ENCODE measurements around the gene ZNF580. TPM values are rescaled to one million over a fixed set of nuclear protein-coding genes. Genes with fewer than 3 reads are reported as not detected.

The ZNF580 gene
- total RNA-seq, 1 donor from 2014 or later: 35.8 TPM

DNA sequence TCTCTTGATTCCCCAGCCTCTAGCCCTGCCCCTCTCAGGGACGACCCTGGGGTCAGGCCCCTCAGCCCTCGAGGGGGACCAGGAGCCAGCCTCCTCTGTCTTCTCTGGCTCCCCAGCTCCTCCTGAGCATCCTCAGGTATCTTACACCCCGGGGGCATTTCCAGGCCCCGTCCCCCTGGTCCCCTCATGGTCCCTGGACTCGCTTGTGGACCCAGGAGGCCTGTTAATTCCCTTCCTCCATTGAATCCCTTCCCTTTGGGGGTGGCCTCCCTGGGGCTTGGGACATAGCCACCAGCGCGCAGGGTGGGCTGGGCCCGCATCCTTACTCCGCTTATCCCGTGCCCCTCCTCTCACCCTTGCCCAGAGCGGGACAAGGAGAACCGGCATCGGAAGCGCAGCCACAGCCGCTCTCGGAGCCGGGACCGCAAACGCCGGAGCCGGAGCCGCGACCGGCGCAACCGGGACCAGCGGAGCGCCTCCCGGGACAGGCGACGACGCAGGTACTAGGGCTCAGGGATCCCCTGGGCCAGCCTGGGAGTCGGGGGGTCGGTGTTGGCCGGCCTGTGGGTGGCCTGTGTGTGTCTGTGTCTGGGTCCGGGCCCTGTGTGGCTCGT, 18.2 kb downstream of the ZNF580 start:
- H3K9me3 ChIP-seq (ENCODE audit: insufficient read depth, low read depth, low read length): no peaks in the 10 kb centered on the region
- no peak overlapping the region for H3K4me3 ChIP-seq (ENCODE audit: insufficient read depth, low read depth, low read length)
- Mint-ChIP-seq H3K4me1 (ENCODE audit: low read depth, unreplicated experiment) (peaks cover 28% of the 10 kb centered on the region), H3K27ac (ENCODE audit: unreplicated experiment) (peak overlapping the region; percentile 20), H3K4me3 (ENCODE audit: unreplicated experiment) (peak overlapping the region; percentile 74), H3K27me3 (ENCODE audit: low read depth, unreplicated experiment) (no peaks in the 10 kb centered on the region), H3K9me3 (ENCODE audit: unreplicated experiment) (no peaks in the 10 kb centered on the region), H3K36me3 (ENCODE audit: low read depth, unreplicated experiment) (peaks cover 14% of the 10 kb centered on the region)
- no peak for FAIRE-seq
- H3K9ac ChIP-seq (ENCODE audit: low read length): no peak overlapping the region
- peaks cover 86% of the 10 kb centered on the region for H4K20me1 ChIP-seq (ENCODE audit: insufficient read depth, low read length)
- H3K27ac ChIP-seq (ENCODE audit: low read depth, low read length): no peak overlapping the region
- H3K27me3 ChIP-seq (ENCODE audit: insufficient read depth, low read length): no peaks in the 10 kb centered on the region
- H3K79me2 ChIP-seq (ENCODE audit: insufficient read depth, low read length): peaks cover 90% of the 10 kb centered on the region
- TF ChIP-seq EZH2 (IDR thresholded peaks at IDR 0.05; ENCODE audit: insufficient read depth, low read length): no peak
- TF ChIP-seq, protein P1, sequence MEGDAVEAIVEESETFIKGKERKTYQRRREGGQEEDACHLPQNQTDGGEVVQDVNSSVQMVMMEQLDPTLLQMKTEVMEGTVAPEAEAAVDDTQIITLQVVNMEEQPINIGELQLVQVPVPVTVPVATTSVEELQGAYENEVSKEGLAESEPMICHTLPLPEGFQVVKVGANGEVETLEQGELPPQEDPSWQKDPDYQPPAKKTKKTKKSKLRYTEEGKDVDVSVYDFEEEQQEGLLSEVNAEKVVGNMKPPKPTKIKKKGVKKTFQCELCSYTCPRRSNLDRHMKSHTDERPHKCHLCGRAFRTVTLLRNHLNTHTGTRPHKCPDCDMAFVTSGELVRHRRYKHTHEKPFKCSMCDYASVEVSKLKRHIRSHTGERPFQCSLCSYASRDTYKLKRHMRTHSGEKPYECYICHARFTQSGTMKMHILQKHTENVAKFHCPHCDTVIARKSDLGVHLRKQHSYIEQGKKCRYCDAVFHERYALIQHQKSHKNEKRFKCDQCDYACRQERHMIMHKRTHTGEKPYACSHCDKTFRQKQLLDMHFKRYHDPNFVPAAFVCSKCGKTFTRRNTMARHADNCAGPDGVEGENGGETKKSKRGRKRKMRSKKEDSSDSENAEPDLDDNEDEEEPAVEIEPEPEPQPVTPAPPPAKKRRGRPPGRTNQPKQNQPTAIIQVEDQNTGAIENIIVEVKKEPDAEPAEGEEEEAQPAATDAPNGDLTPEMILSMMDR (IDR thresholded peaks at IDR 0.05; ENCODE audit: insufficient read depth, low read depth, low read length): no peak
- peaks cover 16% of the 10 kb centered on the region for H3K36me3 ChIP-seq (ENCODE audit: insufficient read depth, low read length)
- peak overlapping the region; percentile 97 for H3K4me2 ChIP-seq (ENCODE audit: low read length)
- H2AFZ ChIP-seq (ENCODE audit: low read depth, low read length): no peak overlapping the region
- H3K4me1 ChIP-seq (ENCODE audit: insufficient read depth, low read length): peaks cover 26% of the 10 kb centered on the region
- DNase-seq (ENCODE audit: low read depth): no peak

DNA sequence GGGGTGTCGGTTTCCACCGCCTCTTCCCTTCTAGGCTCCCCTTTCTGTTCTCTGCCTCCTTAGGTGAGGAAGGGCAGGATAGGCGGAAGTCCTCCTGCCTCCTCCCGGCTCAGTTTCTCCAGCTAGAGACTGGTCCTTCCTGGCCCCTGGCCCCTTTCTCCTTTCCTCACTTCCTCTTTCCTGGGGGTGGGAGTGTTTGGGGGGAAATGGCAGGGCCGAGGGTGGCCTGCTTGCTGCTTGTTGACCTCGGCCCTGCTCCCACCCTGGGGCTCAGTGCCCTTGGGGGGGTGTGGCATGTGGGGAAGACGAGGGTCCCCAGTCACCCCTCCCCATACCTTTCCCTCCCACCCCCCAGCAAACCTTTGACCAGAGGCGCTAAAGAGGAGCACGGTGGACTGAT, 19.0 kb downstream of the ZNF580 start:
- H3K27me3 Mint-ChIP-seq (ENCODE audit: low read depth, unreplicated experiment): no peaks in the 10 kb centered on the region
- no peak overlapping the region for H3K4me2 ChIP-seq (ENCODE audit: low read length)
- no peaks in the 10 kb centered on the region for H3K9me3 ChIP-seq (ENCODE audit: insufficient read depth, low read depth, low read length)
- H3K4me1 Mint-ChIP-seq (ENCODE audit: low read depth, unreplicated experiment): peaks cover 28% of the 10 kb centered on the region
- H3K4me3 Mint-ChIP-seq (ENCODE audit: unreplicated experiment): peak overlapping the region; percentile 45
- FAIRE-seq (no peak), DNase-seq (ENCODE audit: low read depth) (no peak)
- no peak overlapping the region for H3K4me3 ChIP-seq (ENCODE audit: insufficient read depth, low read depth, low read length)
- no peak overlapping the region for H3K9ac ChIP-seq (ENCODE audit: low read length)
- H3K79me2 ChIP-seq (ENCODE audit: insufficient read depth, low read length): peaks cover 99% of the 10 kb centered on the region
- peaks cover 21% of the 10 kb centered on the region for H3K36me3 ChIP-seq (ENCODE audit: insufficient read depth, low read length)
- H3K27ac Mint-ChIP-seq (ENCODE audit: unreplicated experiment): no peak overlapping the region
- peaks cover 17% of the 10 kb centered on the region for H3K36me3 Mint-ChIP-seq (ENCODE audit: low read depth, unreplicated experiment)
- peaks cover 94% of the 10 kb centered on the region for H4K20me1 ChIP-seq (ENCODE audit: insufficient read depth, low read length)
- no peak overlapping the region for H2AFZ ChIP-seq (ENCODE audit: low read depth, low read length)
- no peaks in the 10 kb centered on the region for H3K27me3 ChIP-seq (ENCODE audit: insufficient read depth, low read length)
- no peak for TF ChIP-seq EZH2 (IDR thresholded peaks at IDR 0.05; ENCODE audit: insufficient read depth, low read length)
- TF ChIP-seq, protein P1 (IDR thresholded peaks at IDR 0.05; ENCODE audit: insufficient read depth, low read depth, low read length): no peak
- H3K27ac ChIP-seq (ENCODE audit: low read depth, low read length): no peak overlapping the region
- H3K9me3 Mint-ChIP-seq (ENCODE audit: unreplicated experiment): no peaks in the 10 kb centered on the region
- peaks cover 26% of the 10 kb centered on the region for H3K4me1 ChIP-seq (ENCODE audit: insufficient read depth, low read length)

DNA sequence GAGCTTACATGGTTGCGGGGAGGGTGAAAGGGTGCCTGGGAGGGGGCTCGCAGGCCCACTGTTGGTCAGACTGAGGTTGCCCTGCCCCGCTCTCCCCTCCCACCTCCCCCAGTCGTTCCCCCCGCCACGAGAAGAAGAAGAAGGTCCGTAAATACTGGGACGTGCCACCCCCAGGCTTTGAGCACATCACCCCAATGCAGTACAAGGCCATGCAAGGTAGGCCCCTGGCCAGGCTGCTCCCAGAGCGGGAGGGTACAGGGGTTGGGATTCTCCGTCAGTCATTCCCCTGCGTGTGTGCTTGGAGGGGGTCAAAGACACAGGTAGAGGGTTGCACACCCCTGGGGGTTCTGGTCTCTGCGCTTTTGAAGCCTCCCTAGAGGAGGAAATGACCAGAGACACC, 19.6 kb downstream of the ZNF580 start:
- Histone ChIP-seq H3K36me3 (ENCODE audit: insufficient read depth, low read length) (peaks cover 21% of the 10 kb centered on the region), H3K27me3 (ENCODE audit: insufficient read depth, low read length) (no peaks in the 10 kb centered on the region), H3K27ac (ENCODE audit: low read depth, low read length) (no peak overlapping the region), H3K4me1 (ENCODE audit: insufficient read depth, low read length) (peaks cover 26% of the 10 kb centered on the region), H3K79me2 (ENCODE audit: insufficient read depth, low read length) (peaks cover 96% of the 10 kb centered on the region), H3K9ac (ENCODE audit: low read length) (no peak overlapping the region), H3K4me3 (ENCODE audit: insufficient read depth, low read depth, low read length) (no peak overlapping the region), H4K20me1 (ENCODE audit: insufficient read depth, low read length) (peaks cover 97% of the 10 kb centered on the region), H3K4me2 (ENCODE audit: low read length) (no peak overlapping the region), H2AFZ (ENCODE audit: low read depth, low read length) (no peak overlapping the region), H3K9me3 (ENCODE audit: insufficient read depth, low read depth, low read length) (no peaks in the 10 kb centered on the region)
- peaks cover 28% of the 10 kb centered on the region for H3K4me1 Mint-ChIP-seq (ENCODE audit: low read depth, unreplicated experiment)
- DNase-seq (ENCODE audit: low read depth) (no peak), FAIRE-seq (no peak)
- peaks cover 19% of the 10 kb centered on the region for H3K36me3 Mint-ChIP-seq (ENCODE audit: low read depth, unreplicated experiment)
- H3K27ac Mint-ChIP-seq (ENCODE audit: unreplicated experiment): peak overlapping the region; percentile 26
- TF ChIP-seq, protein P1 (IDR thresholded peaks at IDR 0.05; ENCODE audit: insufficient read depth, low read depth, low read length): no peak
- no peak for TF ChIP-seq EZH2 (IDR thresholded peaks at IDR 0.05; ENCODE audit: insufficient read depth, low read length)
- H3K4me3 Mint-ChIP-seq (ENCODE audit: unreplicated experiment): no peak overlapping the region
- H3K9me3 Mint-ChIP-seq (ENCODE audit: unreplicated experiment): no peaks in the 10 kb centered on the region
- H3K27me3 Mint-ChIP-seq (ENCODE audit: low read depth, unreplicated experiment): no peaks in the 10 kb centered on the region
